ES-I3 (cell line): ENCODE results near the gene TMEM86A.

Source experiments
- H3K36me3 ChIP-seq: 2 replicates; pipeline ENCODE4 v1.6.1; 2013; ENCODE audit warnings: mild to moderate bottlenecking, low read length, control low read depth, moderate library complexity; ENCODE audit not compliant: insufficient read depth
- H3K4me1 ChIP-seq: 2 replicates; pipeline ENCODE4 v1.6.1; 2013; ENCODE audit warnings: mild to moderate bottlenecking, control low read depth, low read length; ENCODE audit not compliant: insufficient read depth
- H3K9ac ChIP-seq: 2 replicates; pipeline ENCODE4 v1.6.1; 2013; ENCODE audit warnings: low read depth, mild to moderate bottlenecking, low read length, moderate library complexity
- H3K9me3 ChIP-seq: 2 replicates; pipeline ENCODE4 v1.6.1; 2013; ENCODE audit warnings: mild to moderate bottlenecking, low read length, moderate library complexity; ENCODE audit not compliant: control insufficient read depth, insufficient read depth

Gene TMEM86A

DNA sequence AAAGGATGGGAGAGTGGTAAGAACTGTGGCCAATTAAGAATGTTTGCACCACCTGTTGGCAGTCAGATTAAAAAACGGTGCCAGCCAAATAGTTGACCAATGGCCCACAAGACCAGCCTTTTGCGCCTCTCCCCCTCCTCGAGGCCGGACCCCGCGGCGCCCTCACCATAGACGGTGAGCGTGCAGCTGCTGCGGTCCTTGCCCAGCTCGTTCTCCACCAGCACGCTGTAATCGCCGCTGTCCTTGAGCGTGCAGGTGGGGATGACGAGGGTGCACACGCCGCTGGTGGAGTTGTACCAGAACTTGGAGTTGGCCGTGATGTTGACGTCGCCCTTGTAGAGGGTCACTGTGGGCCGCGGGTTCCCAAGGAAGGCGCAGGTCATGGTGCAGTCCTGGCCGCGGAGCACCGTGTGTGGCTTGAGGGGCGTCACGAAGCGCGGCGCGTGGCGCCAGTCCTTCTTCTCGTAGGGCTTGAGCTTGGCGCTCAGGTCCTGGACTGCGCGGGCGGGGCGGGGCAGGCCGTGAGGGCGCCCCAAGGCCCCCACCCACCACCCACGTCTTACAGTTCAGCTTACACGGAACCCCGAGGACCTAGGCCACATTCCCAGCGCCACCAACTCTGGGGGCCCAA lies 7.2 kb downstream of the TMEM86A start:
- Histone ChIP-seq H3K9ac (no peak overlapping the region), H3K36me3 (no peaks in the 10 kb centered on the region), H3K9me3 (no peaks in the 10 kb centered on the region)

GRCh38 chr11:18706330-18707243 lies 8.0 kb downstream of the TMEM86A start:
- Histone ChIP-seq H3K9ac (no peak overlapping the region; the same call in 1 of the 2 replicates), H3K4me1 (no peaks in the 10 kb centered on the region), H3K36me3 (no peaks in the 10 kb centered on the region), H3K9me3 (no peaks in the 10 kb centered on the region)

More for the DNA sequence above, 7.2 kb downstream of the TMEM86A start:
- no peaks in the 10 kb centered on the region for H3K4me1 ChIP-seq

DNA sequence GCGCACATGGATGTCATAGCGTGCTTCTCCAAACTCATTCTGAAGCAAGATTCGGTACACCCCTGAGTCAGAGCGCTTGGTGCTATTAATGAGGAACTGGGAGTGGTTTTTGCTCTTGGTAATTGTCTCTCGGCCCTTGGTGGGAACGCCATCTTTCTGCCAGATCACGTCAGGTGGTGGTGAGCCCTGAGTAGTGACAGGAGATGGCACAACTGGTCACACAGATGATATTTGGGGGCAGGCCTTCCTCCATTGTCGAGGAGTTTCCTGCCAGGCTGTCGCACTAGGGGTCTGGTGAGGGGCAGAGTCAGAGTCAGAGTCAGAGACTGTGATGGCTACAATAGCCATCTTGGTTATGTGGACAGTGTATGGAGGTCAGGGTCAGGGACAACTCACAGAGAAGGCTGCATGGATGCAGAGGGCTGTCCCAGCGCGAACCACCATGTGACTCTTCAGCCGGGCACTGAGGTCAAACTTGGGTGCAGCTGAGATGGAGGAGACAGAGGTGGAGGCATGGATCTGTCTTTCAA lies 9.3 kb downstream of the TMEM86A start:
- Histone ChIP-seq H3K9ac (no peak overlapping the region), H3K4me1 (no peaks in the 10 kb centered on the region), H3K9me3 (no peaks in the 10 kb centered on the region), H3K36me3 (no peaks in the 10 kb centered on the region)

DNA sequence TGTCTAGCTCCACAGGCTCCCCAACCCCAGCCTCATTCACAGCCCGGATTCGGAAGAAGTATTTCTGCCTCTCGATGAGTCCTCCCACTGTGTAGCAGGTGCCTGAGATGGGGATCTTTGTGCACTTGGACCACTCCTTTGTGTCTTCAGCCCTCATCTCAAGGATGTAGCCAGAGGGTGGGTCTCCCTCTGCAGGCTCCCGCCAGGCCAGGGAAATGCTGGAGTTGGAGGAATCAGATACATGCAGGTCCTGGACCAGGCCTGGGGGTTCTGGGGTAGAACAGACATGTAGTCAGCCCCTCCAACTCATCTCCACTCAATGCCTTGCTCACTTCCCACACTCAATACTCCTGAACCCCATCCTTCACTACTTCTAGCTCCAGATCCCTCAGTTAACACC lies 10.8 kb downstream of the TMEM86A start:
- Histone ChIP-seq H3K4me1 (no peaks in the 10 kb centered on the region), H3K9me3 (no peaks in the 10 kb centered on the region), H3K9ac (no peak overlapping the region), H3K36me3 (no peaks in the 10 kb centered on the region)

DNA sequence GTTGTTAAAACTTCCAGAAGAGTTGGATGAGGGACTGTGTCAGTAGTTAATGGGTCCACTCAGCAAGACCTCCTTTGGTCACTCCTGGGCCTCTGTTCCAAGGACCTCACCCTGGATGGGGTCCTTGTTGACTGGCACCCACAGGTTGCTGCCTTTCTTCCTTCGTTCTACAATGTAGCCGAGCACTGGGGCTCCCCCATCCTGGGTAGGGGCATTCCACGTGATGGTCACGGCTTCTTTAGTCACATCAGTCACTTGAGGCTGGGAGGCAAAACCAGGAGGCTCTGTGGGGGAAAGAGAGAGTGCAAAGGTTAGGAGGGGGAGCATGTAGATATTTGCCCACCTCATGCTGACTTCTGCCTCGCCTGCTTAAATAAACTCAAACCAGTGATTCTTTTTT lies 12.0 kb downstream of the TMEM86A start:
- H3K4me1 ChIP-seq, result no peaks in the 10 kb centered on the region
- H3K36me3 ChIP-seq, result no peaks in the 10 kb centered on the region
- H3K9me3 ChIP-seq, result no peaks in the 10 kb centered on the region
- no peak overlapping the region for H3K9ac ChIP-seq

DNA sequence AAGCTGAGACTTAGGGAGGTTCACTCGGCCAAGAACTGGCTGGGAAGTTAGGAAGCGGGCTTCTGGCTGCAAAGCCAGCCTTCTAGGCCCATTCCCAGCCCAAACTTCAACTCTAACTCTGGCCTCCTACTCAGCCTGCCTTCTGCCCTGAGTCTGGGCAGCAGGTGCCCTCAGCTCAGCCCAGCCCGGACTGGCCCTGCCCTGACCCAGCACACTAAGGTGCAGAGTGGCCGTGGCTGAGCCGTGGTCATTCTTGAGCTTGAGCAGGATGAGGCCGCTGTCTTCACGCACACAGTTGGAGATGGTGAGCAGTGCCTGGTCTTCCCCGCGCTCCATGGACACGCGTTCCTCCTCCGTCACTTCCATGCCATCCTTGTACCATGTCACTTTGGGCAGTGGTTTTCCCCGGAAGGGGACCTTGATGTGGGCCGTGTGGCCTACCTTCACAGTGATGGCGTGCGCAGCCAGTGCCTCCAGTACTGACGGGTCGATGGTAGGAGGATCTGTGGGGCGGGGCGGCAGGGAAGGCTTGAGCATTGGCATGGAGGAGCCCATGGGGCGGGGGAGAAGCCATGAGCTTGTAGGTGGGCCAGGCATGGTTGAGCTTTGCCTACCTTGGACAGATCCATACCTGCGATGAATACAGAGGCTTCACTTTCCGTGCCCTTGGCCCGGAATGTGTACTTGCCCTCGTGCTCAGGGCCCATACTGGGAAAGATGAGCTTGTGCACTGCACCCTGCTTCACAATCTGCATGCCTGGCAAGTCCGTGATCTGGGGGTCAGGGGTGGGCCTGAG lies 15.3 kb downstream of the TMEM86A start:
- no peaks in the 10 kb centered on the region for H3K36me3 ChIP-seq
- H3K4me1 ChIP-seq, result no peaks in the 10 kb centered on the region
- no peaks in the 10 kb centered on the region for H3K9me3 ChIP-seq
- no peak overlapping the region for H3K9ac ChIP-seq

- no peak overlapping the region for H3K9ac ChIP-seq
- no peaks in the 10 kb centered on the region for H3K9me3 ChIP-seq
- H3K4me1 ChIP-seq, result no peaks in the 10 kb centered on the region
- no peaks in the 10 kb centered on the region for H3K36me3 ChIP-seq
Observed at GRCh38 chr11:18714443-18714780, 15.8 kb downstream of the TMEM86A start.

GRCh38 chr11:18715476-18715875 lies 16.9 kb downstream of the TMEM86A start:
- Histone ChIP-seq H3K36me3 (no peaks in the 10 kb centered on the region), H3K9ac (no peak overlapping the region), H3K9me3 (no peaks in the 10 kb centered on the region), H3K4me1 (no peaks in the 10 kb centered on the region)

GRCh38 chr11:18720091-18720807 lies 21.7 kb downstream of the TMEM86A start:
- Histone ChIP-seq H3K9ac (peak overlapping the region; percentile 73; the same call in 1 of the 2 replicates), H3K36me3 (no peaks in the 10 kb centered on the region), H3K9me3 (no peaks in the 10 kb centered on the region), H3K4me1 (no peaks in the 10 kb centered on the region)

DNA sequence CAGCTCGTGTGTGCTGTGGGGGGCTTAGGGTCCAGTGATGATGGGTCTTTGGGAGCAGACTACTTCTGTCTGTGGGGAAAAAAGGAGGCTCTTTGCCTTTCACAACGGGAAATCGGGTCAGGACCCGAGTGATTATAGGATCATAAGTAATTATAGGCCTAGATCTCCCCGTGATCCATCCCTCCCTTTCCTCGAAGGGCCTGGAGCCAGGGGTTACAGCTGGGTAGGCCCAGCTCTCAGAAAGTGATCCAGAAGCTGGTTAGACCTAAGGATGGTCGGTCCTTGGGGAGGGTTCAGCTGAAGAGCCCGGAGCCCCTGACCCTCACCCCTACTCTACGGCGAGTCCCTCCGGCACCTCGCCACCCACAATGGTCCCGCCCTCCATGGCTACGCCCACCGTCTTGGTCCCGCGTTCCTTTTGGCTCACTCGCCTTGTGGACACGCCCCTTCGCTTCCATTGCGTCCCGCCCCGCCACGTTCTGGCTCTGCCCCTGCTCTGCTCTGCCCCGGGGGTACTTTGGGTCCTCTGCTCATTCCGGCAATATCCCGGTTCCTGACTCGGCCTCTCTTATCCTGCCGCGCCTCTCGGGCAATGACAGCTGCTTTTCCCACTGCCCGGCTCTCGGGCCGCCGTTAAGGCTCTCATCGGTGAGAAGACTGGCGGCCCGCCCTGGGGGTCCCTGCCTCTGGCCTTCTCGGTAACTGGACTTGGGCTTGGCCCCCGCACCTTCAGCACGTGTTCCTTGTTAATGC lies 22.4 kb downstream of the TMEM86A start:
- Histone ChIP-seq H3K9me3 (no peaks in the 10 kb centered on the region), H3K4me1 (peaks cover 4% of the 10 kb centered on the region; the same call in 1 of the 2 replicates), H3K9ac (peak overlapping the region; percentile 73; the same call in 1 of the 2 replicates)

GRCh38 chr11:18721561-18722292 lies 23.1 kb downstream of the TMEM86A start:
- Histone ChIP-seq H3K4me1 (peaks cover 5% of the 10 kb centered on the region; the same call in 1 of the 2 replicates), H3K9ac (peak overlapping the region; percentile 73; the same call in 1 of the 2 replicates), H3K9me3 (no peaks in the 10 kb centered on the region), H3K36me3 (no peaks in the 10 kb centered on the region)

More for the DNA sequence above, 22.4 kb downstream of the TMEM86A start:
- H3K36me3 ChIP-seq, result no peaks in the 10 kb centered on the region

DNA sequence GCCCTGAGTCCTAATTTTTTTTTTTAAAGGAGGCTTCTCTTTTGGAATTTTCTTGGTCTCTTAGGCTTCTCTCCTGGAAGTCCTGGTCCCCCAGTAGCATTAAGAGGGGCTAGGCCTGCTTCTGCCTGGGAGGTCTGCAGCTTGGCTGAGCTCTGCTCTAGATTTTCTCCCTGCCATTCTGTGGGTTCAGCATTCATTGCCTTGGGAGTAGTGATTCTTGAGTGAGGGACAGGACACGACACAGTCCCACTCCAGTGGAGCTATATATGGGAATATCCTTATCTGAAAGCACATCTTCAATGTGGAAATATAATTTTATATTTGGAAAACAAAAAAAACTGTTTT lies 23.7 kb downstream of the TMEM86A start:
- Histone ChIP-seq H3K36me3 (no peaks in the 10 kb centered on the region), H3K9me3 (no peaks in the 10 kb centered on the region), H3K4me1 (peaks cover 5% of the 10 kb centered on the region; the same call in 1 of the 2 replicates), H3K9ac (peak overlapping the region; percentile 73; the same call in 1 of the 2 replicates)

GRCh38 chr11:18723991-18724390 lies 25.4 kb downstream of the TMEM86A start:
- Histone ChIP-seq H3K9me3 (no peaks in the 10 kb centered on the region), H3K4me1 (peaks cover 15% of the 10 kb centered on the region; the same call in 1 of the 2 replicates), H3K9ac (no peak overlapping the region), H3K36me3 (no peaks in the 10 kb centered on the region)
